H1 (cell line): ENCODE data around the gene MAP4K4. TPM values are rescaled to one million over a fixed set of nuclear protein-coding genes. Genes with fewer than 3 reads are reported as not detected.

ENCODE experiments used
- JUND ChIP-seq: IDR thresholded peaks from 2 replicates; pipeline ENCODE4 v1.6.1; 2011; ENCODE audit warnings: mild to moderate bottlenecking, improper control_type of control experiment, low read length
- POU5F1 ChIP-seq: IDR thresholded peaks from 2 replicates; pipeline ENCODE4 v1.6.1; 2011; ENCODE audit warnings: low read depth, mild to moderate bottlenecking, low read length, moderate library complexity
- RFX5 ChIP-seq: IDR thresholded peaks from 2 replicates; pipeline ENCODE4 v1.6.1; 2011; ENCODE audit warnings: low read depth, low read length, improper control_type of control experiment, borderline replicate concordance
- TEAD4 ChIP-seq: IDR thresholded peaks from 2 replicates; pipeline ENCODE4 v1.6.1; 2012; ENCODE audit warnings: low read depth, low read length, inconsistent platforms, mixed read lengths
- ZNF274 ChIP-seq: IDR thresholded peaks from 2 replicates; pipeline ENCODE4 v1.7.0; 2012; ENCODE audit warnings: low read length, borderline replicate concordance; ENCODE audit errors: extremely low read depth
- polyA plus RNA-seq, 7 experiments: library from polyadenylated mRNA; depleted of rRNA in 3 of 7; stranded (reverse) in 5 of 7; unstranded in 2 of 7; fragments of >200 nt in 5 of 7; fragments of 200-250 nt in 2 of 7; gene quantifications; 1 replicate in 5 of 7; 2 replicates in 1 of 7; 4 replicates in 1 of 7; pipeline versions ENCODE4 v1.2.1 to v1.2.3, GENCODE V29; 2011 to 2013; ENCODE audit warnings: missing spikeins in 2 of 7, mixed read lengths in 2 of 7
- total RNA-seq: library from RNA; stranded (reverse); fragmentation: NEBNext Ultra II Directional; extraction: Animal tissue kit (Norgen Biotek cat#: 25700); gene quantifications from 2 replicates; pipeline ENCODE4 v1.2.1, GENCODE V29; 2021
- TF ChIP-seq, protein P1 (sequence below): IDR thresholded peaks from 2 replicates; pipeline ENCODE4 v1.6.1; 2012; ENCODE audit warnings: low read length, inconsistent platforms
- TF ChIP-seq, protein P2 (sequence below): IDR thresholded peaks from 2 replicates; pipeline ENCODE4 v1.6.1; 2011; ENCODE audit warnings: low read depth, mild to moderate bottlenecking, low read length; ENCODE audit not compliant: insufficient read depth

Gene MAP4K4
- total and polyA plus RNA-seq, 2 of the 8 experiments (the other 6 are each of a cell fraction or from before 2014, with no cell fraction given), result 53.2 to 138 TPM

GRCh38 chr2:101841679-101842327 is 144.3 kb downstream of the MAP4K4 start (continued):
- TF ChIP-seq, protein P1, sequence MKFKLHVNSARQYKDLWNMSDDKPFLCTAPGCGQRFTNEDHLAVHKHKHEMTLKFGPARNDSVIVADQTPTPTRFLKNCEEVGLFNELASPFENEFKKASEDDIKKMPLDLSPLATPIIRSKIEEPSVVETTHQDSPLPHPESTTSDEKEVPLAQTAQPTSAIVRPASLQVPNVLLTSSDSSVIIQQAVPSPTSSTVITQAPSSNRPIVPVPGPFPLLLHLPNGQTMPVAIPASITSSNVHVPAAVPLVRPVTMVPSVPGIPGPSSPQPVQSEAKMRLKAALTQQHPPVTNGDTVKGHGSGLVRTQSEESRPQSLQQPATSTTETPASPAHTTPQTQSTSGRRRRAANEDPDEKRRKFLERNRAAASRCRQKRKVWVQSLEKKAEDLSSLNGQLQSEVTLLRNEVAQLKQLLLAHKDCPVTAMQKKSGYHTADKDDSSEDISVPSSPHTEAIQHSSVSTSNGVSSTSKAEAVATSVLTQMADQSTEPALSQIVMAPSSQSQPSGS, result no peak
- TF ChIP-seq POU5F1 (no peak), TEAD4 (no peak), ZNF274 (no peak), RFX5 (no peak), JUND (no peak)
- TF ChIP-seq, protein P2, sequence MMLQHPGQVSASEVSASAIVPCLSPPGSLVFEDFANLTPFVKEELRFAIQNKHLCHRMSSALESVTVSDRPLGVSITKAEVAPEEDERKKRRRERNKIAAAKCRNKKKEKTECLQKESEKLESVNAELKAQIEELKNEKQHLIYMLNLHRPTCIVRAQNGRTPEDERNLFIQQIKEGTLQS, result no peak
